HG03066 (cell line): Measurements from ENCODE around the gene ESYT2.

Experiments
- ATAC-seq: cut with Tn5 transposase; IDR thresholded peaks from one replicate; pipeline ENCODE4 v1.9.1; 2021; ENCODE audit warnings: low read depth; ENCODE audit not compliant: unreplicated experiment

Gene ESYT2

DNA sequence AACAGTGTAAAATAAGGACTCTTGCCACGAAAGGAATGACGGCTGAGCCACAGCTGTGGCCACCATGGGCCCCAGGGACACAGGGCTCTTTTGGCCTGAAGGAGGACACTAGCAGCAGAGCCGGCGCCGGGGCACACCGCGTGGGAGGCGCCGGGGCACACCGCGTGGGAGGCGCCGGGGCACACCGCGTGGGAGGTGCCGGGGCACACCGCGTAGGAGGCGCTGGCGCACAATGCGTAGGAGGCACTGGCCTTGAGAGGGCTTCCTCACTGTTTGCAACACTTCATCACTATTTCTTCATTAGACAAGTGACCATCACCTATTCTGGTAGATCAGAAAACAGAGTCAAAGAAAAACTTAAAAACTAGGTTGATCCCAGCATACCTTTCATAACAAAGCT lies 23.4 kb downstream of the ESYT2 start:
- no peak for ATAC-seq

DNA sequence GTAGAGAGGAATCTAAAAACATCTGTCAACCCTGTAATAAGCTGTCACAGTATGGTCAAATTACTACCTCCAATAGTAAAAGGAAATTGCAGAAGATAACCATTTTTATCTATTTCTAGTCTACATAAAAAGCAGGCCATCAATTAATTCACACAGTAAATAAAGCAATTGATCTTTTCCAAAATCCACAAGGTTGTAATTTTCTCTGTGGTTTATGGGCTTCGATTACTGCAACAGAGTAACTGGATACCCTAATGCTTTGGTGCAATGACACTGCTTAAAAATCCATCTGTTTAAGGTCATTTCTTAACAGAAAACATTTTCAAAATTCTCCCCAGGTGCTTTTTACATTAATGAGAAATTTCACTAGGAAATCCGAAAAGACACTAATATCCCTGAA lies 23.9 kb downstream of the ESYT2 start:
- ATAC-seq, result no peak

DNA sequence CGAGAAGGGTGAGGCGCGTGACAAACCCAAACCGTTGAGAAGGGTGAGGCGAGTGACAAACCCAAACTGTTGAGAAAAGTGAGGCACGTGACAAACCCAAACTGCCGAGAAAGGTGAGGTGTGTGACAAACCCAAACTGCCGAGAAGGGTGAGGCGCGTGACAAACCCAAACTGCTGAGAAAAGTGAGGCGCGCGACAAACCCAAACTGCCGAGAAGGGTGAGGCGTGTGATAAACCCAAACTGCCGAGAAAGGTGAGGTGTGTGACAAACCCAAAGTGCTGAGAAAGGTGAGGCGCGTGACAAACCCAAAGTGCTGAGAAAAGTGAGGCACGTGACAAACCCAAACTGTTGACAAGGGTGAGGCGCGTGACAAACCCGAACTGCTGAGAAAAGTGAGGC lies 25.0 kb downstream of the ESYT2 start:
- ATAC-seq, result no peak

GRCh38 chr7:158803367-158803969 lies 25.8 kb downstream of the ESYT2 start:
- ATAC-seq, result no peak

DNA sequence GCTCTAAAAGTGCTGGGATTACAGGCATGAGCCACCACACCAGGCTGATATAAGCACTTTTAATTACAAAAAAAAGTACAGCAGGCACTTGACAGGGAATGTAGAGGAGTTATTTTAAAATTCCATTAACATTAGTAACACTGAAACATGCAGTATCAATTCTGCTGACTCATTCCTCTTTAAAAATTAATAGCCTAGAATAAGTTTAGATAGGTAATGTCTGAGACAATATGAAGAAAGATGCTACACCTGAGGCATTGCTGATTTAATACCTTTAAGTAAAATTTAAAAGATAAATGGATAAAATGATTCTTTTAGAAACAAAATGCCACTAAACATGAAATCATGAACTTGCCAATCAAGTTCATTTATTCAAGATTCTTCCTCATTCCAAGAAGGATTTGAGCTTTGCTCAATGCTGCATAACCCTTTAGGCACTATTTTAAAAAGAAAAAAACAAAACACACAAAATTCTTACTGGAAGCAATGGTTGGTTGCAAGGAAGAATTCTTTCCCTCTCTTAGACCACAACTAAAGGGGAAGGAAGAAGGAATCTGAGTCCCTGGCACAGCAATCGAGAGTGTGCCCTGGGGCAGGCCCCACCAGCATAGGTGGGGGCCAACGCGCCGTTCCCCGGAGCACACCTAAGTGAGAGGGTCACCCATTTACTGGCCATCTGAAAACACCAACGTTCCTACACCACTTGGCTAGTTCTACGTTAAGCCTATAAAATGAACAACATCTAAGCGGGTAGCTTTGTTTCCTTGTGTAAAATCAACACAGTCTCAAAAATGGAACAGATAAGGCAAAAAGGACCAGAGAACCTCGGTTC lies 26.6 kb downstream of the ESYT2 start:
- no peak for ATAC-seq

DNA sequence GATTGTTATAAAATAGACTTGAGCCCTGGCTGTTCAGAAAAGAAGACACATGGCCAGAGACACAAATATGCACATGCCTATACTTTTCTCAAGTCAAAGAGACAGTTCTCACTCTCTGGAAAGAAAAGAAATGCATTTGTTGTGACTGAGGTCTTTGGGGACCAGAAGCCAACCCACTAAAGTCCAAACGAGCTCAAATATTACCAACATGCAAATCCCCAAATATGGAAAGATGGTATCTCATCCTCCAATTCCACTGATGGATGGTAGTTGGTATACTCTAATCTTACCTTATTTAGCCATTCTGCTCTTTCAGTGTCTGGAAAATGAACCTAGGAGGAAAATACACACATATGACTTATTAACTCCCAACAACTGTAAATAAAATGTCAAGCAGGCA lies 30.6 kb downstream of the ESYT2 start:
- ATAC-seq, result no peak

- no peak for ATAC-seq
Measured at GRCh38 chr7:158796667-158797066, 32.6 kb downstream of the ESYT2 start.

- ATAC-seq, result no peak
Measured at GRCh38 chr7:158795272-158795671, 34.0 kb downstream of the ESYT2 start.

- no peak for ATAC-seq
Measured at GRCh38 chr7:158791107-158791506, 38.2 kb downstream of the ESYT2 start.

DNA sequence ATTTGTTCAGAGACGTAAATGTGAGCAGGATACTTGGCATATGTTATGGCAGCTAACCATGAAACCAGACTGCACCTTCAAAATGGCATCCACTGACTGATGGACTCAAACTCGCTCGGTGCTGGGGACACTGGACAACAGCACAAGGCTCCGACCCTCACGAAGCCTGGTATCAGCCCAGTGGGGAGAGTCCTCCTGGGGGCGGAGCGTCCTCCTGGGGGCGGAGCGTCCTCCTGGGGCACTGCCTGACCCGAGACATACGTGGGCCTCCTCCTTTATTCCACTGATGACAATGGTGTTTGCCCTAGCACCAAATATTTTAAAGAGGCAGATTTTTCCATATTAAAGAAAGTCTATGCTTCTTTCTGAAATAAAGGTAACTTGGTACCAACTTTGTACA lies 39.5 kb downstream of the ESYT2 start:
- ATAC-seq, result no peak

- ATAC-seq, result no peak
Measured at GRCh38 chr7:158786898-158787297, 42.4 kb downstream of the ESYT2 start.

- ATAC-seq, result no peak
Measured at GRCh38 chr7:158784270-158784669, 45.0 kb downstream of the ESYT2 start.

GRCh38 chr7:158783595-158783994 lies 45.7 kb downstream of the ESYT2 start:
- no peak for ATAC-seq

GRCh38 chr7:158782761-158783401 lies 46.4 kb downstream of the ESYT2 start:
- ATAC-seq, result no peak

GRCh38 chr7:158781974-158782664 lies 47.2 kb downstream of the ESYT2 start:
- no peak for ATAC-seq

- ATAC-seq, result no peak
Measured at GRCh38 chr7:158781217-158781973, 47.9 kb downstream of the ESYT2 start.

DNA sequence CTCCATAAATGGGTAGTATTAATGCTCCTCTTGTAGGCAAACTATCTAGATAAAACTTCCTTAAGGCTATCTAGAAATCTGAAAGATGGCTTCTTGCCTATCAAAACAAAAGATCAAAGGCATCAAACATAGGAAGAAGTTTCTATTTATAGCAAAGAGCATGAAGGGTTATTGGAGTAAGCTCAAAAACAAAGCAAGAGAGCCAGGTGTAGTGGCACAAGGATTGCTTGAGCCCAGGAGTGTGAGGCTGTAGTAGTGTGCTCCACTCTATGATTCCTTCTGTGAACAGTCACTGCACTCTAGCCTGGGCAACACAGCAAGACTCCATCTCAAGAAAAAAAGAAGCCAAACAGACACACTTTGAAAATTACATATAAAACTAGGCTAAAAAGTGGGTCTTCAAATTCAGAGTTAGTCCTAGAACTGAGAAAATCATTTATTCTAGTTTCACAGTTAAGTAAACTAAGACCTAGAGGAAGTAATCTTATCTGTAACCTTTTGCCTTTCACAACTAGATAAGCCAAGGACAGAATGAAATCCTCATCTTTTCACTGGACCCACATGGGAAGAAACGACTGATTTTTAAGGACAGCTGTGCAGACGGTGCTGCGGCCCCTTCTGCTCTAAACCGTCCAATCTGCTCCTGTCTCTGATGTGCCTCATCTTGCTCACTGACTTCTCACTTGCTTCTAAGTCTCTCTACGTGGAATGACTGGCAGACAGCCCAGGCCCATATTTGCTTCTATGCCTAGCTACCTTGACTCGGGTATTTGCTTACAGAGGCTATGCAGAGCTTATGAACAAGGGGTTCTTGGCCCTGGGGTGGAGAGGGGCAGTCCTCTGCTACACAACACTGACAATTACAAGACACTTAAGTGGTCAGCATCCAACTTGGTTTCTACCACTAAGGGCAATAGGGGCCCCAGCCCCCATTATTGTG lies 50.0 kb downstream of the ESYT2 start:
- no peak for ATAC-seq

GRCh38 chr7:158778471-158778870 lies 50.8 kb downstream of the ESYT2 start:
- ATAC-seq, result no peak

DNA sequence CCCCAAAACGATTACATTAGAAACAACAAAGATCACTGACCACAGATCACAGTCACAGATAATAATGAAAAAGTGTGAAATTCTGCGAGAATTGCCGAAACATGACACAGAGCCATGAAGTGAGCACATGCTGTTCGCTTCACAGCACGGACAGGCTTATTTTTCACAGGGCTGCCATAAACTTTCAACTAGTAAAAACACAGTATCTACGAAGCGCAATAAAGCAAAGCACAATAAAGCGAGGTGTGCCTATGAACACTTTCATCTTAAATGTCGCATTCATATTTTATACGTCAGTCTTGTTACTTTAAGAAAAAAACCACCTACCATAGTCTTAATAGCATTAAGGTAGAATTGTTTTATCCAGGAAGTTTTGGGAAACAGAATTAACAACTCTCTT lies 51.5 kb downstream of the ESYT2 start:
- ATAC-seq, result no peak
